Right lung (tissue), 5 donors: ENCODE results near the gene FTO. TPM values are rescaled to one million over a fixed set of nuclear protein-coding genes. Genes with fewer than 3 reads are reported as not detected.

ENCODE experiments used
- DNase-seq, 2 donors: peaks; one replicate each; pipeline ENCODE4 v3.0.0-alpha.2; 2013
- polyA plus RNA-seq, 5 donors: library from polyadenylated mRNA; unstranded; fragments of 120-200 nt; gene quantifications; one replicate each; pipeline versions ENCODE4 v1.2.1 to v1.2.3, GENCODE V29; 2013; ENCODE audit warnings: inconsistent platforms in 1 of 5, low replicate concordance in 1 of 5; ENCODE audit not compliant: insufficient read length in 5 of 5, insufficient read depth in 1 of 5

The FTO gene
- polyA plus RNA-seq, 5 donors = 73.5 to 94.5 (median 92.2) TPM

- DNase-seq = no peak
These were observed 473 bp downstream of the FTO start for GRCh38 chr16:53704445-53704813.

DNA sequence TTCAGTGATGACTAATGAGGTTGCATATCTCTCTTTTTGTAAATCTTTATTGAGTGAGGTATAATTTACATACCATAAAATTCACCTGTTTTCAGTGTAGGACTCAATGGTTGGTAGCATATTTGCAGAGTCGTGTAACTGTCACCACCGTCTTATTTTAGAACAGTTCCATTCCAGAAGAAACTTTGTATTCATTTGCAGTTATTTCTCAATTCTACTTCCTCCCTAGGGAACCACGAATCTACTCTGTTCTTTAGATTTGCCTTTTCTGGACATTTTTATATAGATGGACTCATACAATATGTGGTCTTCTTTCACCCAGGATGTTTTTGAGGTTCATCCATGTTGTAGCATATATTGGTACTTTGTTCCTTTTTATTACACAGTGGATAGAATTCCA is 3.7 kb downstream of the FTO start:
- no peak for DNase-seq

DNA sequence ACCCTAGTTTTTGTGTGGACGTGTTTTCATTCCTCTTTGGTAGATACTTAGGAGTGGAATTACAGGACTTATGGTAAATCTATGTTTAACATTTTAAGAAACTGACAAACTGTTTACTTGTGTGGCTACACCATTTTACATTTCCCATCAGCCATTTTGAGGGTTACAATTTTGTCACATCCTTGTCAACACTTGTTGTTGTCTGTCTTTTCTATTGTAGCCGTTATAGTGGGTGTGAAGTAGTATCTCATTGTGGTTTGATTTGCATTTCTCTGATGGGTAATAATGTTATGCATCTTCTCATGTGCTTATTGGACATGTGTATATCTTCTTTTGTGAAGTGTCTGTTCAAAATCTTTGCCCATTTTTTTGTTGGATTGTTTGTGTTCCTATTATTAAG is 4.5 kb downstream of the FTO start:
- DNase-seq = no peak

DNA sequence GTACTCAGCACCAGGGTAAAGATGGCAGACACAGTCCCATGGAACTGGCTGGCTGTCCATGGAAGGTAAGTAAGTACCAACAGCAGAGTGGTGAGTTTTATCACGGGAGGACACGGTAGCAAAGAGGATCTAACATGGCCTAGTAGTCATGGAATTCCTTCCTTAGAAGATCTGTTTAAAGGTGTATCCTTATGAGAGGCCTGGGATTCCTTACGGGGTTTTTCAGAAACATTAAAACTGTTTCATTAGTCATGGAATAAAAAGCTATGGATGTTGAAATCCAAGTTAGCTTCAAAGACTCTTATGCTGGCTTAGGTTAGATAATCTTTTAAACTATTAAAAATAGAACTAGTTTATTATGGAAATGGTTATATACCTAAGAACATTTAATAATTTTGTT is 7.4 kb downstream of the FTO start:
- no peak for DNase-seq

DNA sequence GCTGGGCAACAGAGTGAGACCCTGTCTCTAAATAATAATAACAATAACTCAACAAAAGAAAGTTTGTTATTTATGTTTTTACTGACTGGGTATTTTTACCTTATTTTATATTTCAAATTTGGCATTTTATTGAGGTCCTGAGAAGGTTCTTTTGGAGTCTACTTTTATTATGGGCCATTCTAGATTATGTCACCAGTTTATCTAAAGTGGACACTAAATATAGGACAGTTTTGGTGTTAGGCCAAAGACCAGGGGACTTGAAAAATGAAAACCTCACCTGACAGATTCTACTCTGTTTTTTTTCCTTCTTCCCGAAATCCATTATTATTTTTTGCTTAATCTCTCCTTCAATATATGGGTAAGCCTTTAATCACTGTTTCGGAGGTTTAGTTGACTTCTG is 8.1 kb downstream of the FTO start:
- no peak for DNase-seq

DNA sequence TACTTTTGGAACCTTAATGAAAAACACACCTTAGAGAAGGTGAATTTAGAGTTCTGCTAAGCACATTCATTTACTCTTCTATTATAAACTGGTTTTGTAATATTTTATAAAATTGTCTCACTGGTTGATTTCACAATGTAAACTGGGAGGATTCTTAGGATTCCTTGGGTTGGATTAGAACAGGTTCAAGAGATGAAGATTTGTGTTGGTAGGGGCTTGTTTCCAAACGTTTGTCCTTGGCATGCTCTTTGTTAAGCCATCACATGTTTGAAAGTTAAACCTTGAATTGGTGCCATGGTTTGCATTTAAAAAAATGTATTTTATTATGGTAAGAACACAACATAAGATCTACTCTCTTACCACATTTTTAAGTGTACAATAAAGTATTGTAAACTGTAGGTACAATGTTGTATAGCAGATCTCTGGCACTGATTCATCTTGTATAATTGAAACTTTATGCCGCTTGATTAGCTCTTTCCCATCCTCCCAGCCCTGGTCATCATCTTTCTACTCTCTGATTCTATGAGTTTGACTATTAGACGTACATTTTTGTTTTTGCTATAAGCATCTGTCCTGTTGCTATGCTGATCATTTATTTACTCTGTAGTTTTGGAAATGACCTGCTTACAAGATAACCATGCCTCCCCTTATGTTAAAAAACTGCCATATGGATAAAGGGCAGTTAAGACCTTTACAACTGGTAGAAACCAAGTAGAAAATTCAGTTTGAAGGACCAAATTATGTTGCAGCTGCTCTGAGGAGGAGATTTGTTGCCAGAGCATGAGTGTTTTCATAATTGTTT is 9.6 kb downstream of the FTO start:
- peak in 1 of 2 donors; percentile 14 for DNase-seq

DNA sequence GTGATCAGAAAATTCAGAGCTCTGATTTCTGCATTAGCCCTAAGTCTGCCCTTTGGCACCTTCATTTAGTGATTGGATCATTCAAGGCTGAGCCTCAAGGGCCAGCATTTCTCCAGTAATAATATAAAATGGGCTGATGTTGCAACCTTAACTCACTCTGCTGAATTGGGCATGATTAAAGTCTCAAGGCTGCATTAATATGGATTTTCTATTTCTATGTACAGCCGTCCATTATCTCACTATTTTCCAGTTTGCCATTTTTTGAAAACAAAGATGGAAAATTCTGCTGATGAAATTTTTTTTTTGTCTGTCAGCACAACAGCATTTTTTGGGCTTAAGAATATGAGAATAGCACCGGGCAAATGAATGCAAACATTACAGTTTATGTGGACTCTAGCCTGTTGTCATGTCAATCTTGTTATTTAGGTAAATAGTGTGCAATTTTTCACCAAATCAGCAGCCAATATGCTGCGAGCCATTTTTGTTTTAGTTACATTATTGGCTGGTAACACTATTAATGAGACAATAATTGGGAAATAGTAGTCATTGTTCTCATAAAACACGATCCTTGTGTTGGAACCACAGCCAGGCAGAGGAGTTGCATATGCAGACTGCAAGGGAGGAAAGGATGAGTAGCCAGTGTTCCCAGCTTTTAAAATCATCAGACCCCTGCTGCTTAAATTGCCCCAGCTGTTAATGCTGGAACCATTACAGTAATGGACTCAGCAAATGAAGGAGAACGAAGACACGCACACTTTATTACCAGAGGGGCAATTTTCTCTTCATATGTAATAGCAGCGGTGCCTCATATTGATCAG is 10.5 kb downstream of the FTO start:
- peak; percentile 75 to 83 for DNase-seq

DNA sequence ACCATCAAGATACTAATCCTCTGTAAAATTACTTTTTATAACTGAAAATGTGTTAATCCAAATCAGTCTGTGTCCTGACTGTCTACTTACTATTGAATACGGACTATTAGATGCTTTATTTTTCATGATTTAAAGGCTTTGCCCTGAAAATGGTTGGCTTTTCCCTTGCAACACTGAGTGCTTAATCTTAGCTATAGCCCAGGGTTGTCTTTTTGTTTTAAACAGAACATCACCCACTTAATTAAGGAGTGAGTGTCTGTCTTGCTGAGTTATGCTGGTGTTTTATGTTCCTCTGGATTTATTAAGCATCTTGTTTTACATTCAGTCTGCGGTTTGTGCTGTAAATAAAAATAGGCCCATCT is 11.0 kb downstream of the FTO start:
- DNase-seq = no peak

DNA sequence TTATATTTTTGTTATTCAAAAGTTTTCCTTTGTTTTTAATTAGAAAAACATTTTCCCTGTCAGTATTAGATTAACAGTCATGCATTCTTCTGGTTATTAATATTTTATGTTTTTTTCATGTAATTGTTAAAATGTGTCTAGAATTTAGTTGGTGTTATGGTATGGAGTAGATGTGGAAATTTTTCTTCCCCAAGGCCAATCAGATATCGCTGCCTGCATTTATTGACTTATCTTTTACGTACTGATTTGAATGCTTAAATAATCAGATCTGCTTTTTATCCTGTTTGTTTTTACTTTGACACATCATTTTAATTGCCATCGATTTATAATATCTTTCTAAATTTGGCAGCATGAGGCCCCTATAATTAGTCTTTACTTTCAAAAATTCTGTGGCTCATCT is 13.6 kb downstream of the FTO start:
- DNase-seq = no peak

- no peak for DNase-seq
These were observed 17.1 kb downstream of the FTO start for GRCh38 chr16:53721017-53721416.

DNA sequence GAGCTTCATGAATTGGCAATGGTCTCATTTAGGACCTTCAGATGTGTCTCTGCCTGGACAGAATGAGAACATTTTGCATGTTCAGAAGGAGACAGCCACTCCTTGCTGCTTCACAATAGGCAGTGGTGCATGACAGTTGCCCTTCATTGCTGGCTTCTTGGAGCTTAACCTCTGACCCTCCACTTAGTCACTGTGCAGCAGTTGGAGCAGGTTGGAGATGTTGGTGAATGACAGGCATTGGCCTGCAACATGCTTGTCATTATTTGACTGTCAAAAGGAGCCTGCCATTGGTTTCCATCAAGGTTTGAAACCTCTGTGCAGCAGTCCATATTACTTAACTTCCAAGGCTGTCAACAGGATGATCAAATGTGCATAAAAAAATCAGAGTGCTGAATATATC is 22.7 kb downstream of the FTO start:
- no peak for DNase-seq

DNA sequence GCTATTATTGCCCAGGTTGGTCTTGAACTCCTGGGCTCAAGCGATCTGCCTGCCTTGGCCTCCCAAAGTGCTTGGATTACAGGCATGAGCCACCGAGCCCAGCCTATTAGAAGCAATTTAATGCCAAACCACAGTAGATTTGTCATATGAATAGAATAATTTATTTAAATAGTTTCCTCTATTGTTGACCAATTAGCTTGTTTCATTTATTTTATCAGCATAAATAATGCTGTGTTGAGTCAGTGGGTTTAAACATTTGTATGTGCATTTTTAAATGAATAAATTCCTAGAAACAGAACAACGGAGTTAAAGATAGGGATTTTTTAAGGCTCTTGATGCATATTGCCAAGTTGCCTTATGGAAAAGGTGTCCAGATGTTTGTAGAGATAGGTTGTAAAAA is 26.7 kb downstream of the FTO start:
- DNase-seq = no peak

DNA sequence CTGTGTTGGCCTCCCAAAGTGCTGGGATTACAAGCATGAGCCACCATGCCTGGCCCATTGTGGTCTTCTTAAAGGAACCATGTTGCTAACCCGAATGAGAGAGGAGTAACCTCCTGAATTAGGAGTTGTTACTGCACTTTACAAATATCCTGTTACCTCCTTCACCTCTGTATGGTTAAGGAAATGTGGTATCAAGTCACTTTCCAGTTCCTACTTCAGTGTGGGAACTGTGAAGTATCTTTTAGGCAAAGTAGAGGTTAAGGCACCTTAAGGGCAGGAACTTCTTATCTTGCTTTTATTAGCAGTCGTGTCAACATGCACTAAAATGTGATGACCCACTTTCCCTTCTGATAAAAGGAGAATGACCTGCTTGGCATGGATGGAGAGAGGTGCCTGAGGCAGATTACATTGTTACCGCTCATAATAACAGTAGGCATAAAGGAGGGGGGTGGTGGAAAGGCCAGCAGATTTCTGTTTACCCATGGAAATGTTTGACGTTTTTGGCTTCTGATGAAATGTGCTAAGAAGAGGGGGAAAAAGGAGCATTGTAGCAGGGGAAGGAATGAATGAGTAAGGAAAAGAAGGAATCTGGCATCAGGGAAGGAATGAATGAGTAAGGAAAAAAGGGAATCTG is 28.5 kb downstream of the FTO start:
- no peak for DNase-seq

DNA sequence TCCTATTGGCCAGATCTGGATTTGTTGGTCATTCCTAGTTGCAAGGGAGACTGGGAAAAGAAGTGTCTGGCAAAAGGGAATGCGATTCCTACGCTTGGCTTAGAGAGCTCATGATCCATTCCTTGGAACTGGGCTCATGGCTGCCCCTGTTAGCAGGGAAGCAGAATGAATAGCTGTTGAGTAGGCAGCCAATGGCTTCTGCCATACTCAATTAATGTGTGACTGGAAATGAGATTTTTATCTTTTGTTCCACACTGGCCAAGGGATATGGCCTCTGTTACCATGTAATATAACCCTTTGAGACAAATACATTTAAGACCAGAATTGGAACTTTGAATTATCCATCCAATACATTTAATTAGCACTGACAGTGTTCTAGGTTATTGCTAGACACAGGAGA is 31.0 kb downstream of the FTO start:
- DNase-seq = no peak

DNA sequence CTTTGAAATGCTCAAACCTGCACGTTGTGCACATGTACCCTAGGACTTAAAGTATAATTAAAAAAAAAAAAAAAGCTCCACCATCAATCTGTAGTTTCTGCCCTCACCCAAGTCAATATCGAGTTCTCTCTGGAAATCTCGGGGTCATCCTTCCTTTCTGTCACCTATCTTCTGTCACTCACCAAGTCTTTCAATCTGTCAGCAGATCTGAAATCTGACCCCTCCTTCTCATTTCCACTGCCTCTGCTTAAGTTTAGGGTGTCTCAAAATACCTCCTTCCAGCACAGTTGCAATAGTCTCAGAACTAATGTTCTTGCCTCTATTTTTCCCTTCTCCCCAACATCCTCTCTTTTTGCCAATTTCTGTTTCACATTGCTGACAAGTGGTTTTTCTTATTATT is 32.3 kb downstream of the FTO start:
- no peak for DNase-seq

DNA sequence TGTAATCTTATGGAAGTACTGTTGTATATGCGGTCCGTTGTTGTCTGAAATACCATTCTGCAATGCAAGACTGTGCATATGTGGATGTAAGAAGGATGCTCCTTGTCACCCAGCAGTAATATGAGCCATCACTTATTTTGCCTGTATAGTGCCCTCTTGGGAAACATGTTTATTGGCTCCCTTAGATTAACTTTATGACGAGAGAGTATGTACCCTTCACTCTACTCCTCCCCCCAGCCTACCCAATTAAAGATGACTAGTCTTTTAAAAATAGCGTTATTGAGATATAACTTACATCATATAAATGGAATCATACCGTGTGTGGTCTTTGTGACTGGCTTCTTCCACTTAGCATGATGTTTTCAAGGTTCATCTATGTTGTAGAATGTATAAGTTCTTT is 33.6 kb downstream of the FTO start:
- no peak for DNase-seq

DNA sequence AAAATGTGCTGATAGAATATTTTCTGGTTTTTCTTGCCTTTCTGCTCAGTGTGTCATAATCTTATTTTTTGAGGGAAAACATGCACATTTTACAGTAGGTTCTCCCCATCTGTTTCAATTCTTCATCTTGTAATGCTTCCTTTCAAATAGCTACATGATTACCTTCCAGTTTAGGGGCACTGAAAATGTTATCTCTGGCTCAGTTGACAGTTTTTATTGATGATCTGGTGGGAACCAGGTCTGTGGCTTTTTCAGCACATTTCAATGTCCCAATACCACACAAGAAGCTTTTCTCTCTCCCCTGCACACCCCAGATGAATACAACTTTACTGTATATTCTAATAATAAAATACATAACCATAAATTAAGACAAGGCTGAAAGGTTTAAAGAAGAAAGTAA is 36.5 kb downstream of the FTO start:
- DNase-seq = no peak

GRCh38 chr16:53740933-53741531 is 37.1 kb downstream of the FTO start:
- DNase-seq = no peak

DNA sequence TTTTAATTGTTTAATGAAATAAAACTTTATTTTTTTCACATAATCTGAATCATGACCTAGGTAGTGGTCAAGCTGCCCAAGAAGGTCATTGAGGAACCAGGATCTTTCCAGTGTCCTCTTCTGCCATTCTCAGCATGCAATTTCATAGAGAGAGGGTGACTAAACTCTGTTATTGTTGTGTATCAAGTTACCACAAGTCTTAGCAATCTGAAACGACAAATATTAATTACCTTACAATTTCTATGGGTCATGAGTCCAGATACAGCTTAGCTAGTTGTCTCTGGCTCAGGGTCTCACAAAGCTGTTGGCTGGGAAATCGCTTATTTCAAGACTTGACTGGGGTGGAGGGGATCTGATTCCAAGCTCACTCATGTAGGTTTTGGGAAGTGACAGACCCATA is 37.6 kb downstream of the FTO start:
- no peak for DNase-seq

DNA sequence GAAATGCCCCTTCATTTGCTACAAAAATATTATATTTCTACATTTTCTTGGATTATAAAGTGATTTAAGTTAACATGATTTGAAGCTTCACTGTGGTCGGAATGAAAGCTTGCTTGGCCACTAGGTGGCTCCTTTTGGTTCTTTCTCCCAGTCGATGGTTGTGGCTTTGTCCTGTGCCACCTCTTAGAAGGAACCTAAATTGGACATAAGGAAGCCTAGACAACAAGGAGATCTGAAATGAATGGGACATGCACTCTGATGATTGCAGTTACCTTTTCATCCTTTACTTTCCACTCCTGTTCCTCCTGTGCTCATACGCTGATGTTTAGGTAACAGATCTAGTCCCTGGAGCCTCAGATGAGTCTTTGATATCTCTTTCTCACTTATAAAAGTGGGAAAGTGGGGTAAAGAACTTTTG is 39.2 kb downstream of the FTO start:
- DNase-seq = no peak

GRCh38 chr16:53744449-53744848 is 40.5 kb downstream of the FTO start:
- no peak for DNase-seq

DNA sequence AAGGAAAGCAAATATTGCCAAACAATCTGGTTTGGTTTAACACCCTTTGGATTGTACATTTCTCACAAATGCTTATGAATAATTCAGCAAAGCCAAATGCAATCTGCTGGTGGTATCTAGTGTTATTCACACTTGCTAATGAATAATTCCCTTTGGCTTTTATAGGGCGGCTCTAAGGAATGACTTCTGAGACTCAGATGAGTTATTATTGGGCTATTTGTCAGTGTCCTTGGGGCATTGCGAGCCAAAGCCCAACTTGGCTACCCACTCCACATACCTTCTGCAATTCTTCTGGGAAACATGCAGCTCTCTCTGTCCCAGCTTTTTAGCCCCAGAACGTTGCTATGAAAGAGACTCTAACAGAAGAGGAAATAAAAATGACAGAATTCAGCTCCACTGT is 41.1 kb downstream of the FTO start:
- no peak for DNase-seq
